ENCODE results near the gene PEBP1. TPM values are rescaled to one million over a fixed set of nuclear protein-coding genes. Genes with fewer than 3 reads are reported as not detected.

Gene PEBP1
- total RNA-seq, 2 donors from 2014 or later = 86.0 to 182 TPM

GRCh38 chr12:118193958-118194357 lies 58.0 kb downstream of the PEBP1 start:
- Mint-ChIP-seq H3K27ac (peak overlapping the region; percentile 36), H3K9me3 (no peaks in the 10 kb centered on the region), H3K4me3 (no peak overlapping the region), H3K4me1 (no peaks in the 10 kb centered on the region), H3K27me3 (no peaks in the 10 kb centered on the region), H3K36me3 (ENCODE audit: low read depth) (peaks cover 51% of the 10 kb centered on the region)
- ATAC-seq (replicated peaks) = no peak

Other genes with a start within 250 kb of the PEBP1 start
- gene KSR2, start 167.1 kb upstream of the PEBP1 start, total RNA-seq = under 1 TPM; 0.06 to 0.93 TPM
- gene RFC5, start 119.4 kb upstream of the PEBP1 start, total RNA-seq = 10 to 100 TPM; 53.7 to 64.4 TPM
- gene WSB2, start 74.9 kb upstream of the PEBP1 start, total RNA-seq = 10 to 100 TPM; 59.5 to 76.7 TPM
- gene VSIG10, start 32.1 kb upstream of the PEBP1 start, total RNA-seq = 1 to 10 TPM; 5.9 to 9.6 TPM
- gene TAOK3, start 236.8 kb downstream of the PEBP1 start, total RNA-seq = 10 to 100 TPM; 56.2 to 62.3 TPM
- 10 to 100 TPM; 24.2 to 30.8 TPM for gene SUDS3, start 240.4 kb downstream of the PEBP1 start, total RNA-seq